Mammary epithelial cell (primary cell): ENCODE results near the gene CLEC16A.

Source experiments
- CTCF ChIP-seq, 2 donors: IDR thresholded peaks in 1 of 2; conservative IDR thresholded peaks in 1 of 2; 2 replicates each; pipeline ENCODE4 v1.5.1; 2011 to 2012; ENCODE audit warnings: inconsistent platforms in 2 of 2, low read length in 2 of 2, mild to moderate bottlenecking in 2 of 2, control low read depth in 1 of 2, low read depth in 1 of 2; ENCODE audit not compliant: insufficient read depth in 1 of 2; ENCODE audit errors: extremely low read depth in 1 of 2
- EZH2 ChIP-seq: IDR thresholded peaks from 2 replicates; pipeline ENCODE4 v1.6.1; 2012; ENCODE audit warnings: low read length, inconsistent platforms, borderline replicate concordance

- TF ChIP-seq CTCF (conservative IDR thresholded peaks at IDR 0.05 in 1 of 2, IDR thresholded peaks at IDR 0.05 in 1 of 2; ENCODE audit: extremely low read depth in 1 of 2, insufficient read depth in 1 of 2, low read depth in 1 of 2, low read length in 2 of 2) = no peak
- TF ChIP-seq EZH2 = no peak
Measured at GRCh38 chr16:10916534-10916933, 27.8 kb upstream of the CLEC16A start.
